Mucosa of gallbladder (tissue), 1 donor: ENCODE measurements around the gene RMRP. TPM values are rescaled to one million over a fixed set of nuclear protein-coding genes. Genes with fewer than 3 reads are reported as not detected.

Source experiments
- DNase-seq: peaks from one replicate; pipeline ENCODE4 v3.0.0-alpha.2; 2020; ENCODE audit warnings: low spot score
- total RNA-seq: library from RNA; stranded (reverse); gene quantifications from one replicate; pipeline ENCODE4 v1.2.1, GENCODE V29; 2021
- donor health status: DM: no; HTN: no; CAD: no.

RMRP gene
- total RNA-seq, 1 donor from 2014 or later, result 17,824 TPM

GRCh38 chr9:35611230-35611797 is 46.5 kb downstream of the RMRP start:
- DNase-seq, result peak; percentile 47

GRCh38 chr9:35609820-35610163 is 48.0 kb downstream of the RMRP start:
- DNase-seq, result no peak

- no peak for DNase-seq
Observed at GRCh38 chr9:35609001-35609819, 48.6 kb downstream of the RMRP start.

- no peak for DNase-seq
Observed at GRCh38 chr9:35608221-35608620, 49.6 kb downstream of the RMRP start.

Other genes starting within 250 kb of the RMRP start
- 35.2 TPM for gene RUSC2, start 167.9 kb downstream of the RMRP start, total RNA-seq
- gene TESK1, start 52.8 kb downstream of the RMRP start, total RNA-seq, result 56.9 TPM
- gene CD72, start 39.6 kb downstream of the RMRP start, total RNA-seq, result 2.4 TPM
- 2.7 TPM for gene SIT1, start 7.1 kb downstream of the RMRP start, total RNA-seq
- 59.2 TPM for gene CCDC107, start 273 bp upstream of the RMRP start, total RNA-seq
- 6.4 TPM for gene ARHGEF39, start 7.2 kb upstream of the RMRP start, total RNA-seq
- gene CA9, start 15.9 kb upstream of the RMRP start, total RNA-seq, result 777 TPM
- gene TPM2, start 31.9 kb upstream of the RMRP start, total RNA-seq, result 1,716 TPM
- 482 TPM for gene TLN1, start 74.2 kb upstream of the RMRP start, total RNA-seq
- gene CREB3, start 74.6 kb upstream of the RMRP start, total RNA-seq, result 48.1 TPM
- 161 TPM for gene GBA2, start 91.2 kb upstream of the RMRP start, total RNA-seq
- 36.6 TPM for gene RGP1, start 91.3 kb upstream of the RMRP start, total RNA-seq
- gene MSMP, start 96.3 kb upstream of the RMRP start, total RNA-seq, result 1.1 TPM
- gene NPR2, start 133.6 kb upstream of the RMRP start, total RNA-seq, result 22.0 TPM
- gene SPAG8, start 154.2 kb upstream of the RMRP start, total RNA-seq, result 4.6 TPM
- 30.7 TPM for gene HINT2, start 157.0 kb upstream of the RMRP start, total RNA-seq
- not detected for gene FAM221B, start 170.7 kb upstream of the RMRP start, total RNA-seq
- gene TMEM8B, start 171.2 kb upstream of the RMRP start, total RNA-seq, result 36.2 TPM
- gene OR13J1, start 212.4 kb upstream of the RMRP start, total RNA-seq, result not detected
- 2.0 TPM for gene HRCT1, start 248.2 kb upstream of the RMRP start, total RNA-seq